CD14-positive monocyte (primary cell): ENCODE data around the gene RETREG1. TPM values are rescaled to one million over a fixed set of nuclear protein-coding genes. Genes with fewer than 3 reads are reported as not detected.

Source experiments
- DNase-seq, 3 donors: peaks; one replicate each; pipeline ENCODE4 v3.0.0-alpha.2; 2011 to 2022
- H2AFZ ChIP-seq: 2 replicates; pipeline ENCODE4 v1.6.0; 2012; ENCODE audit warnings: mild to moderate bottlenecking, low read depth, low read length, inconsistent platforms; ENCODE audit not compliant: insufficient read depth, poor library complexity, severe bottlenecking
- H3K27ac ChIP-seq, 2 donors: 1 replicate in 1 of 2; 2 replicates in 1 of 2; pipeline ENCODE4 v1.5.1; 2012 to 2013; ENCODE audit warnings: low read length in 2 of 2, control low read depth in 1 of 2, inconsistent platforms in 1 of 2, low read depth in 1 of 2, mild to moderate bottlenecking in 1 of 2
- H3K27me3 ChIP-seq, 2 donors: one replicate each; pipeline versions ENCODE4 v1.6.0 to v1.6.1; 2011 to 2013; ENCODE audit warnings: low read length in 2 of 2; ENCODE audit not compliant: control insufficient read depth in 2 of 2, insufficient read depth in 2 of 2
- H3K36me3 ChIP-seq, 2 donors: replicated peaks in 1 of 2; 1 replicate in 1 of 2; 2 replicates in 1 of 2; pipeline versions ENCODE4 v1.5.1 to v1.6.1; 2012 to 2013; ENCODE audit warnings: low read length in 2 of 2, control low read depth in 1 of 2, inconsistent platforms in 1 of 2, mild to moderate bottlenecking in 1 of 2; ENCODE audit not compliant: insufficient read depth in 2 of 2, control insufficient read depth in 1 of 2
- H3K4me1 ChIP-seq, 2 donors: 1 replicate in 1 of 2; 2 replicates in 1 of 2; pipeline versions ENCODE4 v1.5.1 to v1.6.1; 2012 to 2013; ENCODE audit warnings: low read length in 2 of 2, control low read depth in 1 of 2, inconsistent platforms in 1 of 2, mild to moderate bottlenecking in 1 of 2, moderate library complexity in 1 of 2; ENCODE audit not compliant: insufficient read depth in 2 of 2, control insufficient read depth in 1 of 2
- H3K4me2 ChIP-seq: replicated peaks from 2 replicates; pipeline ENCODE3; 2012; ENCODE audit warnings: low read length, moderate library complexity, mild to moderate bottlenecking; ENCODE audit not compliant: poor library complexity, severe bottlenecking; ENCODE audit errors: extremely low read depth
- H3K4me3 ChIP-seq, 3 experiments: fragments of 200-600 bp in 1 of 3; sonication (generic) in 1 of 3; replicated peaks in 1 of 3; 1 replicate in 2 of 3; 2 replicates in 1 of 3; pipeline ENCODE4 v1.5.1; 2011 to 2013; ENCODE audit warnings: low read length in 3 of 3, mild to moderate bottlenecking in 3 of 3, control low read depth in 2 of 3, low read depth in 2 of 3, inconsistent platforms in 1 of 3, moderate library complexity in 1 of 3
- H3K79me2 ChIP-seq: 2 replicates; pipeline ENCODE4 v1.6.0; 2012; ENCODE audit warnings: mild to moderate bottlenecking, control low read depth, inconsistent platforms, low read length, moderate library complexity; ENCODE audit not compliant: insufficient read depth
- H3K9ac ChIP-seq: 2 replicates; pipeline ENCODE4 v1.6.0; 2017; ENCODE audit warnings: low read length, mild to moderate bottlenecking; ENCODE audit not compliant: insufficient read depth, poor library complexity, severe bottlenecking
- H3K9me3 ChIP-seq, 2 donors: replicated peaks in 1 of 2; 1 replicate in 1 of 2; 2 replicates in 1 of 2; pipeline versions ENCODE4 v1.5.1 to v1.6.1; 2012 to 2013; ENCODE audit warnings: low read length in 2 of 2, control low read depth in 1 of 2; ENCODE audit not compliant: control insufficient read depth in 1 of 2, insufficient read depth in 1 of 2
- H4K20me1 ChIP-seq: 2 replicates; pipeline ENCODE4 v1.6.0; 2012; ENCODE audit warnings: mild to moderate bottlenecking, low read length, control low read depth, moderate library complexity; ENCODE audit not compliant: insufficient read depth
- H3K27ac Mint-ChIP-seq, 7 donors: one replicate each; pipeline ENCODE4 v1.8.0; 2020; ENCODE audit warnings: mild to moderate bottlenecking in 7 of 7, mixed read lengths in 7 of 7, moderate library complexity in 6 of 7, inconsistent platforms in 2 of 7
- H3K27me3 Mint-ChIP-seq, 3 donors: one replicate each; pipeline ENCODE4 v1.8.0; 2021 to 2022; ENCODE audit warnings: low read depth in 3 of 3, mild to moderate bottlenecking in 3 of 3, mixed read lengths in 3 of 3, moderate library complexity in 3 of 3, inconsistent platforms in 1 of 3
- H3K36me3 Mint-ChIP-seq, 2 donors: one replicate each; pipeline ENCODE4 v1.8.0; 2020; ENCODE audit warnings: mixed read lengths in 2 of 2, inconsistent platforms in 1 of 2, mild to moderate bottlenecking in 1 of 2
- H3K4me1 Mint-ChIP-seq: one replicate; pipeline ENCODE4 v1.8.0; 2020; ENCODE audit warnings: mild to moderate bottlenecking, mixed read lengths
- H3K4me3 Mint-ChIP-seq, 2 donors: one replicate each; pipeline ENCODE4 v1.8.0; 2020; ENCODE audit warnings: mild to moderate bottlenecking in 2 of 2, mixed read lengths in 2 of 2, moderate library complexity in 1 of 2
- H3K9me3 Mint-ChIP-seq, 7 donors: one replicate each; pipeline ENCODE4 v1.8.0; 2020 to 2022; ENCODE audit warnings: mixed read lengths in 7 of 7, mild to moderate bottlenecking in 6 of 7, moderate library complexity in 6 of 7, inconsistent platforms in 2 of 7
- CTCF ChIP-seq: fragments of 200-600 bp; IDR thresholded peaks from one replicate; pipeline ENCODE4 v1.8.0; 2022; ENCODE audit warnings: antibody characterized with exemption, mild to moderate bottlenecking
- WGBS: methylation state at CpG from one replicate; pipeline ENCODE4 v1.1.5; 2013; ENCODE audit warnings: missing lambda C conversion rate; ENCODE audit not compliant: insufficient coverage; 5-methylcytosine and 5-hydroxymethylcytosine counted together
- intact Hi-C, 2 donors: fragments of 100-400 bp; cut with micrococcal nuclease; formaldehyde crosslinking; loops; one replicate each; pipeline versions ENCODE4 v1.15.0 to v1.15.1; 2023
- polyA plus RNA-seq, 3 donors: library from polyadenylated mRNA; depleted of rRNA in 1 of 3; unstranded in 2 of 3; stranded (reverse) in 1 of 3; fragments of 300-500 nt in 2 of 3; fragments of >200 nt in 1 of 3; fragmentation: Illumina TruSeq in 2 of 3; gene quantifications; 1 replicate in 2 of 3; 2 replicates in 1 of 3; pipeline ENCODE4 v1.2.3, GENCODE V29; 2012 to 2021

The RETREG1 gene
- polyA plus RNA-seq, 3 donors: 3.5 to 6.4 (median 4.7) TPM

- H4K20me1 ChIP-seq: no peaks in the 10 kb centered on the region
- H3K36me3 ChIP-seq: peaks cover 0 to 6% of the 10 kb centered on the region in 2 donors
- no peak overlapping the region for H2AFZ ChIP-seq
- no peak overlapping the region for H3K27ac ChIP-seq
- peaks cover 13 to 15% of the 10 kb centered on the region in 2 donors for H3K4me1 ChIP-seq
- WGBS: no CpG with 5 or more reads among the region's 3 CpGs
- Mint-ChIP-seq H3K9me3 (no peaks in the 10 kb centered on the region), H3K36me3 (peaks cover 16 to 19% of the 10 kb centered on the region in 2 donors), H3K27ac (no peak overlapping the region), H3K4me3 (no peak overlapping the region), H3K27me3 (no peaks in the 10 kb centered on the region), H3K4me1 (peaks cover 22% of the 10 kb centered on the region)
- H3K9ac ChIP-seq: no peak overlapping the region
- intact Hi-C loops: no loop called here
- no peaks in the 10 kb centered on the region for H3K27me3 ChIP-seq
- H3K4me2 ChIP-seq: no peak overlapping the region
- no peak overlapping the region for H3K4me3 ChIP-seq
- DNase-seq: no peak
- H3K79me2 ChIP-seq: peaks cover 7% of the 10 kb centered on the region
- no peak for TF ChIP-seq CTCF
- no peaks in the 10 kb centered on the region for H3K9me3 ChIP-seq
These were observed 145.4 kb downstream of the RETREG1 start for GRCh38 chr5:16471387-16471786.

GRCh38 chr5:16467363-16468219, 149.2 kb downstream of the RETREG1 start:
- Histone ChIP-seq H2AFZ (no peak overlapping the region), H3K27me3 (no peaks in the 10 kb centered on the region), H3K4me3 (no peak overlapping the region), H3K9ac (no peak overlapping the region), H4K20me1 (peaks cover 27% of the 10 kb centered on the region), H3K36me3 (peaks cover 9 to 13% of the 10 kb centered on the region in 2 donors), H3K4me1 (peaks cover 32 to 46% of the 10 kb centered on the region in 2 donors), H3K27ac (no peak overlapping the region), H3K9me3 (no peaks in the 10 kb centered on the region), H3K79me2 (peaks cover 45% of the 10 kb centered on the region), H3K4me2 (no peak overlapping the region)
- Mint-ChIP-seq H3K36me3 (peaks cover 19% of the 10 kb centered on the region in 2 donors), H3K9me3 (no peaks in the 10 kb centered on the region), H3K4me1 (peaks cover 48% of the 10 kb centered on the region), H3K27me3 (no peaks in the 10 kb centered on the region), H3K27ac (peak overlapping the region in 2 of 7 donors; percentile 51 to 63), H3K4me3 (peak overlapping the region in 1 of 2 donors; percentile 27)
- TF ChIP-seq CTCF: no peak
- peak in 2 of 3 donors; percentile 10 to 39 for DNase-seq
- intact Hi-C loops: loop anchor here in 1 of 2 donors (10.0 kb wide), 1 partner anchor 157 kb away; no protein-coding TSS in a partner anchor
- WGBS: 75% methylated on average over 2 of the region's 3 CpGs
